Activated CD4-positive, CD25-positive, alpha-beta regulatory T cell treated with anti-CD3 and anti-CD28 coated beads, Interleukin-2, amount 50 U/mL, for 16 hours (primary cell): Measurements from ENCODE around the gene AKAP6.
"Not testable (repeated sequence)": the region's sequence is repeated elsewhere in the genome, so short reads cannot be mapped to it uniquely, and the experiment has no call there.

Experiments used
- DNase-seq: peaks from one replicate; pipeline ENCODE4 v3.0.0-alpha.2; 2020; ENCODE audit warnings: low read depth, low spot score

AKAP6 gene

DNA sequence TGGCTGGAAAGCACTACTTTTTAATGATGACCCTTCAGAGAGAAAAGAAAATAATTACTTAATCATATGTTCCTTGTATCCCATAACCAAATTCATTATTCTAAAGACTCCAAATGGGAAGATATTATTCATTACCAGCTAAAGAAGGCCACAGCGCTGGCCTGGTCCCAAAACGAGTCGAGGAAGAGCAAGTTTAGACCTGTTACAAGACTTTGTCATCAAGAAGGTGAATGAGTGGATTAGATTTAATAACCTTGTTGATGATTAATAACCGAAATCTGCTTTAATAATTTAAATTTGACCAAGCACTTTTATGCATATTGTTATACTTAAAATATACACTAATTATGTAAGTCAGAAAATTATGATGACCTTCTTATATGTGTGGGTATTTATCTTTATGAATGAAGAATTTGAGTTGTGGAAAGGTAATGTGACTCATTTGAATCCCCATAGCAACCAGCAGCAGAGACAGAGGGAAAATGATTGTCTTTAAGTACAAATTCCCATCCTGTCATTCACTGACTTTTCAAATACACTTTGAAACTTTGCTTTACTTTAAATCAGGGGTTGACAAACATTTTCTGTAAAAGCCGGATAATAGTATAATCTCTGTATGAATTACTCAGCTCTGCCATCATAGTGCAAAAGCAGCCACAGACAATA, 409.2 kb downstream of the AKAP6 start:
- DNase-seq = no peak

DNA sequence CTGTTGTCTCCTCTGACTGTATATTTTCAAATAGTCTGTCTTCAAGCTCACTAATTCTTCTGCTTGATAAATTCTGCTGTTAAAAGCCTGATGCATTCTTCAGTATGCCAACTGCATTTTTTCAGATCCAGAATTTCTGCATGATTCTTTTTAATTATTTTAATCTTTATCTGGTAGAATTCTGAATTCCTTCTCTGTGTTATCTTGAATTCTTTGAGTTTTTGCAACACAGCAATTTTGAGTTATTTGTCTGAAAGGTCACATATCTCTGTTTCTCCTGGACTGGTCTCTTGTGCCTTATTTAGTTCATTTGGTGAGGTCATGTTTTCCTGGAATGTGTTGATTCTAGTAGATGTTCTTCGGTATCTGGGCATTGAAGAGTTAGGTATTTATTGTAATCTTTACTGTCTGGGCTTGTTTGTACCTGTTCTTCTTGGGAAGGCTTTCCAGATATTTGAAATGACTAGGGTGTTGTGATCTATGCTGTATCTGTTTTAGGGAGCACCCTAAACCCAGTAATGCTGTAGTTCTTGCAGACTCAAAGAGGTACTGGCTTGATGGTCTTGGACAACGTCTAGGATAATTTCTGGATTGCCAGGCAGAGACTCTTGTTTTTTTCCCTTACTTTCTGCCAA, 415.8 kb downstream of the AKAP6 start:
- no peak for DNase-seq

DNA sequence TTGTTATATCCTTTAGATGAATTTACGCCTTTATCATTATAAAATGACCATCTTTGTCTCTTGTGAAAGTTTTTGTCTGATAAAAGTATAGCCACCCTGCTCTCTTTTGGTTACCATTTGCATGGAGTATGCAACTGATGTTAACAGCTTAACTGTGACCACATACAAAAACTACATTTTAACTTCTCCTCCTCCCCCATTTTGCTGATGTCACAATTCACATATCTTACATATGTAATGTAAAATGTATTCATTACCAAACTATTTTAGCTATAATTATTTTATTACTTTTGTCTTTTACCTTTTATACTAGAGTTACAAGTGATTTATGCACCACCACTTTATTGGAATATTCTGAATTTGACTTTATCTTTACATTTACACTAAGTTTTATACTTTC, 425.1 kb downstream of the AKAP6 start:
- DNase-seq = no peak

DNA sequence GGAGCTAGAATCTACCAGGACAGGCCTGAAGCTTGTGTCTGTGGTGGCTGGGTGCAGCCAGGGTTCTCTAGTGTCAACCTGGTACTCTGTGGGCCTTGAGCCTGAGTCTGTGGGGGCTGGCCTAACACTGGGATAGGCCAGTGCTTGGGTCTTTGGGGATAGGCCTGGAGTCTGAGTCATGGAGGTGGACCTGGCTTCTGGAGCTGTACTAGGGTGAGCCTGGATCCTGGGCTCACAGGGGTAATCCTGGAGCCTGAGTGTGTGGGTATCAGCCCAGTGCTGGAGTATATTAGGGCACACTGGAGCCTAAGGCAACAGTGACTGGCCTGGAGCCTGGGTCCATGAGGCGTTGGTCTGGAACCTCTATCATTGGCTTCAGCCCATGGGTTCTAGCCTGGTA, 427.1 kb downstream of the AKAP6 start:
- DNase-seq = no peak

DNA sequence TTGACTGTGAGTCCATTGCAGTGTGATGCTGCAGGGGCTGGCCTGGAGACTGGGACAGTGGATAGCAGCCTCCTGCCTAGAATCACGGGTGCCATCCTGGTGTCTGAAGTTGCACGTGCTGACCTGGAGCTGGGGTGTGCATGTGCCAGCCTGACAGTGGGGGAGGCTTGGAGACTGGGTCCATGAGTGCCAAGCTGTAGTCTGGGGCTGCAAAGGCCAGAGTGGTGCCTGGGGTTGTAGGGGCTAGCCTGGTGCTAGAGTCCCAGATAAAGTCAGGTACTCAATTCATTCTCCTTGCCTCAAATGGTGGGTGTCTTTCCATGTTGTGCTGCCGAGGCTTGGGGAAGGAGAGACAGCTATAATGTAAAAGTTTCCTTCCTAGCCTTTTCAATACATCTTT, 427.7 kb downstream of the AKAP6 start:
- no peak for DNase-seq

DNA sequence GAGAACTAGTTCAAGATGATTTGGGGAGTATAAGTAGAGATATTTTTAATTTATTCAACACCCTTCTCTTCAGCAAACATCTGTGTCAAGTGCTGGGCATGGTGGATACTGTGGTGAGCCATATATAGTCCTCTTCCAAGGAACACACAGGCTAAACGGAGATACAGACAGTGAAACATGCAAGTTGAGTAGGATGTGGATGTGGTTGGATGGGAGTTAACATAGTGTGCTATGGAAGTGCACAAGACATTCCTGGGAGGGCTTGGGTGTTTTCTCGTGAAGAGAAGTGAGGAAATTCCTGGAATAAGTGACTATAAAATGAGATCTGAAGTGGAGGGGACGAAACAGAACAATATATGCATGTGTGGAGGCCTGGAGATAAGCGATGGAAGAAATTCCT, 428.5 kb downstream of the AKAP6 start:
- DNase-seq = no peak

DNA sequence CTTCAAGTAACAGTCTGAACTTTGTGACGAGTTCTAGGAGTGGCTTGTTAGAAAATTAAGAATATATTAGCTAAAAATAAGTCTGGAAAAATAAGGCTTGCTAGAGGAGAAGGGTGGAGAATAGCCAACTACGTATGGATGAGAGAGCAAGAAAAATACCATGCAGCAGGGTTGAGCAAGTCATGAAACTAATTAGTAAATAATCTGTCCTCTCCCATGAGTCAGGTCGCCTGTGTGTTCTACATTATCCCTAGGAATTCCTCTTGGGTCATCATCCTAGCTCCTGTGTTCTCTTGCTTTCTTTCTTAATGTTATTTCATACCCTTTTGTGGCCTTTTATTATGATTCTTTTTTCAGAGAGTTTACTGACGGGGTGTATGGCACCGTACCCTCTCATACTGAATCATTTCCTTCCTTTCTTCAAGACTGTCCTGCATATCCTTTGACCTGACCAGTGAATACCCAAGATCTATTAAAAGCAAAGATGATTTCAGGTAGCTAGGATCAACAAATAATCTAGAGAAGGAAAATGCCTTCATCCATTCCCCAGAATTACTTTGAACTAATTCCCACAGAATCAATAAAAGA, 432.4 kb downstream of the AKAP6 start:
- no peak for DNase-seq

DNA sequence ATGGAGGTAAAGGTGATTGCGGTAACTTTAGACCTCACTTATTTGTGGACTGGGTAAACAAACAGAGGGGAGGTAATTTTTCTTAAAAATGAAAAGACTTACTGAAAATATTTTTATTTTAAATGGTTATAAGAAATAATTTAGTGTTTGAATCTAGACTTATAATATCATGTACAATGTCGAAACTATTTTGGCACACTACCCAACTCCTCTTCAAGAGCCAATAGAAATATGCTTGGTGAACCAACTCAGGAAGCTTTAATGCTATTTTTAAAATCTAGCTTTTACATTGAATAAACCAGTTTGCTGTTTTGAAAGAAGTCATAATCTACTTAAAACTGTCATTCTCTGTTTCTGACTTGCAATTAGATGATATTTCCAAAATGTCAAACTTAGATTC, 433.8 kb downstream of the AKAP6 start:
- no peak for DNase-seq

DNA sequence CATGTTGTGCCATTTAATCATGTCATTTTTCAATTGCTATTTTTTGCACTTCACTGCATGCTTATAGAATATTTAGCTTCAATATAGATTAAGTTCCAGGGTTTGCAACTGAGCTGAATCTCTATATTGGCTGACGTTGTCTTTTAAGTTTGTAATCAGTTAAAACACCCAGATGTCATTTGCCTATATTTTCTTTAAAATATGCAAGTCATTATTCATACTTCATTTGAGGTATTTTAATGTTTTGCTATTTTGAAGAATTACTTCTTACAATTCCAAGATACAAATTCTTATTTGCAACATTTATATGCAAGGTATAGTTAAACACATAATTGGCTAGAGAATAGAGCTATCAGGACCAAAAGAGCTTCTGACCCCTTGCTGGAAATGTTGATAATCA, 434.6 kb downstream of the AKAP6 start:
- no peak for DNase-seq

DNA sequence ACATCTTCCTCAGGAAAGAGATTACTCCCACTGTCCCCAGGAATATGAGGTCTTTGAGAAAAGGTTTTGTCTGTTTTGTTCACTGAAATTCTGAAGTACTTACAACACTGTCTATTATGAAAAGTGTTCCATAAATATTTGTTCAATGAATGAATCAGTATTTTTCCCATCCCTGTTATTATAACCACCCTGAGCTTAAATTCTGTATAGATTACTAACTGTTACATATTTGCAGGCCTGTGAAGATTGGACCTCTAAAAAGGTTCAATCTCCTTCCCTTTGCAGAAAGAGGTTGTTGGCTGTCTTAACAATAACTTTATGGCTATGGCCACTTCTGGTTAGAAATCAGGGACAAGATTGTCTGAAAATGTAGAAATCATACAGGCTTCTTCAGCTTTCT, 435.0 kb downstream of the AKAP6 start:
- no peak for DNase-seq

DNA sequence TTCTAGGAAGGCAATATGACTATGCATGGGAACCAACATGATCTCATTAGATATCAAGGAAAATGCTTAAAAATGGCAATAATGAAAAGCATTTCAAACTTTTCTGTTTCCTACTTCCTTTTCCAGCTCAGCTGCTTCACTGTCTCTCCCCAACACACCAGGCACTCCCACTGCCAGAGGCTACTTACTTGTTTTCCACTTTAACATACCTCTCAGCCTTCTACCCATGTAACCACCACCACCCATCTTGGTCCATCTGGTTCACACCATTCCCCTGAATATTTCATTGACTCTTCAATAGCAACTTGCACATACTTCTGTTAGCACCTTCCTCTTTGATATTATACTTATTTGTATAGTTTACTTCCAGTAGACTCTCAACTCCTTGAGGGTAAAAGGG, 441.3 kb downstream of the AKAP6 start:
- no peak for DNase-seq

DNA sequence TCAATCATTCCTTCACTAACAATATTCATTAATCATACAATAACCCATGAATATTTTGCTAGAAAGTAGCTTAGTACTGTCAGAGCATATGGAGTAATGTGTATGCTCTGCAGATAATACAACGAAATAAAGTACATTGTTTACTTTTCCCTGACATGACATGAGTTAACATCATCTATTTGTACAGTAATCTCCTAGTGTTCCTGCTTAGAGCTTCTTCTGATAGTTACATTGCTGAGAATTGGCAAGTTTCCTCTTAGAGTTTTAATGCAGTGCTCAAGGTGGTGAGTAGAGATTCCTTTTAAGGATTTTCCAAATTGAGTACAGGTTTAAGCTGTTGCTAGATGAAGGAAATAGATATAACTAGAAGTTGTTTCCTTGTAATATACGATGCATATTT, 445.1 kb downstream of the AKAP6 start:
- no peak for DNase-seq

DNA sequence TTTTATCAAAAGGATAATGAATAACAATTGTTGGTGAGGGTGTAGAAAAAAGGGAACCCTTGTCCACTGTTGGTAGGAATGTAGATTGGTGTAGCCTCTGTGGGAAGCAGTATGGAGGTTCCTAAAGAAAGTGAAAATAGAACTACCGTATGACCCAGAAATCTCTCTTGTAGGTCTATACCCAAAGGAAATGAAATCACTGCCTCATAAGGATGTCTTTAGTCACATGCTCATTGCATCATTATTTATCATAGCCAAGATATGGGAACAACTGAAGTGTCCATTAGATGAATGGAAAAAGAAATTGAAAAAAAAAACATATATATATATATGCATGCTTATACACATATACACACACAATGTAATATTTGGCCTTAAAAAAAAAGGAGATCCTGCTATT, 450.7 kb downstream of the AKAP6 start:
- DNase-seq = no peak

DNA sequence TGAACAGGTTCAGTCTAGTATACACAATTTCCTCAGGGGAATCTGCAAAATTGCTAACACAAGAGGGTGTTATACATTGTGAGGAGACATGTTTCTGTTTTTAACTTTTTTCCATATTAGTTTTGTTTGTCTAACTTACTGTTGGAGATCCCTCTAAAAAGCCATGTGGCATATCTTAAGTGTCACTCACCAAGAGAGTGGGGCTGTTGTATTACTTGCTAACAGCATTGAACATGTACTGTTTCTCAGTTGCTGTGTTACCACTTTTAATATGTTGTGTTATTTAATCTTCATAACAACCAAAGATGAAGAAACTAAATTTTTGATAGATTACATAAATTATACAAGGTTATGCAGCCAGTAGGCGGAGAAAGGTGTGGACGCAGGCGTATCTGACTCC, 455.3 kb downstream of the AKAP6 start:
- no peak for DNase-seq

DNA sequence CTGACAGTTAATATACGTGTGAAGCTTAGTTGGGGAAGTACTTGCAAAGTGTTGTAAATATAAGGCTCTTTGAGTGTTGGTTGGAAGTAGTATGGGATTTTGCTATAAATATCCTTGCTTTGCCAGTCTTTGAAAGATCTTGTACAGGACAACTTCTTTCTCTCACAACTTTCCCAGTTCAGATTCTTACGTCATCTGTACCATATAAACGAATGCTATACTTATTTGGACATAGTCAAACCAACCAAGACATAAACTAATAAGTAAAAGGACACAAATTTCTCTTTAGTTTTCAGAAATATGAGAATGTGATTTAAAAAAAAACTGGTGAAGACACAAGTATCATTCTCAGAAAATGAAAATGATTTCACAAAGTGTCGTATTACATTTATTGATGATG, 456.5 kb downstream of the AKAP6 start:
- DNase-seq = no peak

DNA sequence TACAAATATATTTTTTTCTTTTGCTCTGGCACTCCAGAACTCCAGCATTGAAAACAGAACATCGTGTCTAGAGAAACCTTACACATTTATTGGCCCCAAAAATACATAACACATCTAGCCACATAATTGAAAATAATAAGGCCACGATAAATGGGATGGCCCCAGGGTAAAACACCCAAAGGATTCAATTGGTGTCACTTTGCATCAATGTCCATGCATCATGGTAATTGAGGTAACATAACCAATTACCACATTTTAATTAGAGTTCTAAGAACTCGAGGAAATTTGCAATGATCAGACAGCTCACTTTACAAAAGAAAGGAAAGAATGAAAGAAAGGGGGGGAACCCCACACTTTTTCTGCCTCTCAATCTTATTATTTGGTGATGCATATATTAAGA, 457.8 kb downstream of the AKAP6 start:
- DNase-seq = no peak

DNA sequence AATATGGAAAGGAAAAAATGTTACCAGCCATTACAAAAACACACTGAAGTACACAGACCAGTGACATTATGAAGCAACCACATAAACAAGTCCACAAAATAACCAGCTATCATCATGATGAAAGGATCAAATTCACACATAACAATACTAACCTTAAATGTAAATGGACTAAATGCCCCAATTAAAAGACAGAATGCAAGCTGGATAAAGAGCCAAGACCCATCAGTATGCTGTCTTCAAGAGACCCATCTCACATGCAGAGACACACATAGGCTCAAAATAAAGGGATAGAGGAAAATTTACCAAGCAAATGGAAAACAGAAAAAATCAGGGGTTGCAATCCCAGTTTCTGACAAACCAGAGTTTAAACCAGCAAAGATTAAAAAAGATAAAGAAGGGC, 463.9 kb downstream of the AKAP6 start:
- not testable (repeated sequence) for DNase-seq

DNA sequence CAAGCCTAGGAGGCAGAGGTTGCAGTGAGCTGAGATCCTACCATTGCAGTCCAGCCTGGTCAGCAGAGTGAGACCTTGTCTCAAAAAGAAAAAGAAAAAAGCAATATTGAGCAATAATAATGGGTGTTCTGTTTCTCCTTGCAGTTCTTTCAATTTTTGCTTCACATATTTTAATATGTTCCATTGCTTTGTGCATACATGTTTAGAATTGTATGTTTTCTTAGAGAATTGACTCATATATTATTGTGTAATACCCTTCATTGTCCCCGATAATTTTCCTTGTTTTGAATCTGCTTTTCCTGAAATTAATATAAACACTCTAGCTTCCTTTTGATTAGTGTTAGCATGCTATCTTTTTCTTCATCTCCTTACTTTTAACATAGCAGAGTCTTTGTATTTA, 471.2 kb downstream of the AKAP6 start:
- DNase-seq = no peak

DNA sequence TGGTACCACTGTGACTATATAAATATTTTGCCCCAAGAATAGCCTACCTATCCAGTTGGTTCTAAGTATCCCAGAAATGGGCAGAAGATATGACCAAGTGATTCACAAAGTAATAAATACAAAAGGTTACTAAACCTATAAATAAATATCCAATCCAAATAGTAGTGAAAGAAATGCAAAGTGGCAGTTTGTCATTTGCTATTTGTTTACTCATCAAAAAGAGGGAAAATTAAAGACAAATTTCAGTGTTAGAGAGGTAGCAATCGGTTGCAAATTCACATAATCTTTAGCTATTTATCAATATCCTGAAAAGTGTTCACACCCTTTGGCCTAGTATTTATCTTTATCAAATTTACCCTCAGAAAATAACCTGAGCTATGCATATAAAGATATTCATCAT, 473.2 kb downstream of the AKAP6 start:
- no peak for DNase-seq

DNA sequence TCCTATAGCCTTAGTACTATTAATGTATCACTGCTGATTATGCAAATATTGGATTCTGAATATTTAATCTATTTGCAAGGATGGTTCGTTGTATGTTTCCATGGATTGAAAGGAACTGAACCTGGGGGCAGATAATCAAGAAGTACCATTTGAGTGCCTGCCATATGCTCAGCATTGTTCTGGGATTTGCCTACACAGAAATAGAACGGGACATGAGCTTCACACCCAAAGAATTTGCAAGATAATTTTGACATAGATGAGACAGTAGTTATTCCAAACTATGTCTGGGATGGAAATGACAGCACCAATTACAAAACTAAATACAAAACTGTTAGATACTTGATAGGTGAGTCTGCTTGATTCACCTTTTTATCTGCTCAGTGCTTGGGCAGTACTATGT, 476.9 kb downstream of the AKAP6 start:
- no peak for DNase-seq

DNA sequence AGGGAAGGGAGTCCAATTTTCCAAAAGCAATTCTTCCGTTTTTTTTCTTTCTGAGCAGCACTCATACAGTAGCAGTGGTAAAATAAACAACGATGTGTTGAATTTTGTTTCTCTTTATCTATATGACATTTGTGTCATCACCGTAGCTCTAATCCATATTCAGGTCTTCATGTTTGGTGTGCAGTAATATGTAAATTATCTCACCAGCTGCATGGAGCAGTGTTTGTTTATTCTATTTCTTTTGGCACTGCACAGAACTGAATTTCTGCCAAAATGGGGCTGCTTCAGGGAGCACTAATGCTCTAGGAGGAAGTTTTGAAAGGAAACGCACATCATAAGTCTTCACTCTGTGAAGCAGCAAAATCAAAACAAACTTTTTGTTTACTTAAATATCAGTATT, 479.5 kb downstream of the AKAP6 start:
- no peak for DNase-seq

DNA sequence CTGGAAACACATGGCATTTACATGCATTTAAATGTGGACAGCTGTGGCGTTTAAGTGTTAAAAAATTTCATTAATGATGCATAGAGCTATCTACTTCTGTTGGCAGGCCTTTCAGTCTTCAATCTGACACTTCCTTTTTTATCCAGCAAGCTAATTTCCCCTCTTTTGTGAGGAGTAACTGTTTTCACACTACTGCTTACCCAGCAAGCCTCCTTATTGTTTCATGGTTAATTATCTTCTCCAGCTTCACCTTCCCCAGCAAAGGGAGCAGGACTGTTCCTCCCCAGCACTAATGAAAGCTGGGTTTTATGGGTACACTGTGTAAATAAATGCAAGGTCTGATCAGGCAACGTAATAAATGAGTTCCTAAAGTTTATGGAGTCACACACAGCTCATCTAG, 480.2 kb downstream of the AKAP6 start:
- DNase-seq = no peak

DNA sequence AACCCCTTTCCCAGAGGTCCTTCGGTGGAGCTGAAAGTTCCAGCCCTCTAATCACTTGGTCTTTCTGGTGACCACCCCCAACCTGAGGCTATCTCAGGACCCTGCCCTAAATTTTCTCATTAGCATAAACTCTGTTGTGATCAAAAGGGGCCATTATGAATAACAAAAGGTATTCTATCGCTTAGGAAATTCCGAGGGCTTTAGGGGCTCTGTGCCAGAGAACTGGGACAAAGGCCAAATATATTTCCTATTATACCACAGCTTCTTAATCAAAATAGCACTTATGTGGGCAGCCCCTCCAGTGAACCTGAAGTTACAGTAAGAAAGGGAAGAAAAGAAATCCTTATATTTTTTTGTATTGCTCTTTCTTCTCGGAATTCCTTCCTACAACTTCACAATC, 484.3 kb downstream of the AKAP6 start:
- DNase-seq = no peak

DNA sequence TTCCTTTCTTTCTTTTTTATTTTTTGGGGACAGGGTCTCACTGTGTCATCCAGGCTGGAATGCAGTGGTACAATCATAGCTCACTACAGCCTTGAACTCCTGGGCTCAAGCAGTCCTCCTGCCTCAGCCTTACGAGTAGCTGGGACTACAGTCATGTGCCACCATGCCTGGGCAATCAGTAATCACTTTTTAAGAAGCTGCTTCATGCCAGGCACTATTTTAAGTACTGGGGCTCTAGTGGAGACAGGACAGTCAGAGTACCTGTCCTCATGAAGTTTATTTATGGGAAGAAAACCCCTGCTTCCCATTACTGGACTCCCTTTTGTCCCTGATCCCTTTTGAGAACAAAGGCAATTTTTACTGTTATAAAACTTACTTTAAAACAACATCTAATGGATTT, 485.6 kb downstream of the AKAP6 start:
- DNase-seq = no peak
